HPDE6-E6E7 (cell line): ENCODE measurements around the gene TAS2R41.
A peak's percentile ranks its signal among the peaks of the same experiment; 100 is the strongest.

Experiments used
- DNase-seq: peaks from one replicate; pipeline ENCODE4 v3.0.0; 2011; ENCODE audit warnings: missing footprints; ENCODE audit errors: extremely low spot score

The TAS2R41 gene

GRCh38 chr7:143477501-143478150, at the start of gene TAS2R41:
Gene TAS2R41 (plus strand): TSS chr7:143477873. CDS start chr7:143477873, 0 bp downstream.
- no peak for DNase-seq

- DNase-seq: peak; percentile 26
These were observed 47.6 kb upstream of the TAS2R41 start for GRCh38 chr7:143429770-143430698.

- DNase-seq: no peak
These were observed 46.6 kb upstream of the TAS2R41 start for GRCh38 chr7:143431109-143431508.

- DNase-seq: no peak
These were observed 43.9 kb upstream of the TAS2R41 start for GRCh38 chr7:143433759-143434158.

GRCh38 chr7:143434660-143435059, 43.0 kb upstream of the TAS2R41 start:
- DNase-seq: no peak

- no peak for DNase-seq
These were observed 42.4 kb upstream of the TAS2R41 start for GRCh38 chr7:143435266-143435665.

- no peak for DNase-seq
These were observed 41.2 kb upstream of the TAS2R41 start for GRCh38 chr7:143436325-143436946.

GRCh38 chr7:143437578-143437977, 40.1 kb upstream of the TAS2R41 start:
- no peak for DNase-seq

- no peak for DNase-seq
These were observed 37.8 kb upstream of the TAS2R41 start for GRCh38 chr7:143439866-143440265.

GRCh38 chr7:143443153-143443552, 34.5 kb upstream of the TAS2R41 start, which contains the start of gene TAS2R60:
Gene TAS2R60 (plus strand): TSS chr7:143443453. CDS start chr7:143443453, 0 bp downstream.
- no peak for DNase-seq

GRCh38 chr7:143444063-143444782, 33.5 kb upstream of the TAS2R41 start:
- DNase-seq: no peak

- no peak for DNase-seq
These were observed 32.9 kb upstream of the TAS2R41 start for GRCh38 chr7:143444785-143445184.

- no peak for DNase-seq
These were observed 30.2 kb upstream of the TAS2R41 start for GRCh38 chr7:143447466-143447865.

- no peak for DNase-seq
These were observed 29.2 kb upstream of the TAS2R41 start for GRCh38 chr7:143448429-143448828.

- no peak for DNase-seq
These were observed 27.9 kb upstream of the TAS2R41 start for GRCh38 chr7:143449793-143450192.

GRCh38 chr7:143451122-143451521, 26.6 kb upstream of the TAS2R41 start:
- no peak for DNase-seq

- no peak for DNase-seq
These were observed 25.9 kb upstream of the TAS2R41 start for GRCh38 chr7:143451746-143452145.

- DNase-seq: no peak
These were observed 25.2 kb upstream of the TAS2R41 start for GRCh38 chr7:143452495-143452894.

- no peak for DNase-seq
These were observed 23.5 kb upstream of the TAS2R41 start for GRCh38 chr7:143454091-143454680.

GRCh38 chr7:143455491-143455890, 22.2 kb upstream of the TAS2R41 start:
- DNase-seq: no peak

GRCh38 chr7:143455942-143456341, 21.7 kb upstream of the TAS2R41 start:
- no peak for DNase-seq
